ENCODE data around the gene KLHL36. TPM values are rescaled to one million over a fixed set of nuclear protein-coding genes. Genes with fewer than 3 reads are reported as not detected.
A peak's percentile ranks its signal among the peaks of the same experiment; 100 is the strongest.

Gene KLHL36
- total and polyA plus RNA-seq, 7 donors, result 14.4 to 45.9 (median 40.0) TPM

- Histone ChIP-seq H3K36me3 (no peaks in the 10 kb centered on the region), H3K4me3 (no peak overlapping the region), H3K4me1 (peaks cover 0 to 6% (median 0%) of the 10 kb centered on the region in 4 donors), H3K9me3 (no peaks in the 10 kb centered on the region), H3K27ac (no peak overlapping the region), H3K27me3 (no peaks in the 10 kb centered on the region)
- WGBS, 2 donors, result 90 to 94% methylated on average over 9 of the region's 9 CpGs
- DNase-seq, result no peak
- intact Hi-C loops (cut with DNase I), result no loop called here
- TF ChIP-seq POLR2AphosphoS5 (IDR thresholded peaks at IDR 0.05), result no peak
- TF ChIP-seq EP300 (IDR thresholded peaks at IDR 0.05), result no peak
- no peak for TF ChIP-seq POLR2A (IDR thresholded peaks at IDR 0.05)
- no peak for TF ChIP-seq CTCF (IDR thresholded peaks at IDR 0.05)
These were observed 27.1 kb downstream of the KLHL36 start for GRCh38 chr16:84675423-84675822.

- no peak for DNase-seq
- Histone ChIP-seq H3K9me3 (no peaks in the 10 kb centered on the region), H3K4me1 (peaks cover 0 to 6% (median 0%) of the 10 kb centered on the region in 4 donors), H3K27me3 (no peaks in the 10 kb centered on the region), H3K27ac (no peak overlapping the region), H3K4me3 (no peak overlapping the region), H3K36me3 (no peaks in the 10 kb centered on the region)
- intact Hi-C loops (cut with DNase I), result no loop called here
- 93 to 95% methylated on average over 2 of the region's 2 CpGs for WGBS, 2 donors
- no peak for TF ChIP-seq EP300 (IDR thresholded peaks at IDR 0.05)
- no peak for TF ChIP-seq POLR2A (IDR thresholded peaks at IDR 0.05)
- TF ChIP-seq CTCF (IDR thresholded peaks at IDR 0.05), result no peak
- TF ChIP-seq POLR2AphosphoS5 (IDR thresholded peaks at IDR 0.05), result no peak
These were observed 27.6 kb downstream of the KLHL36 start for GRCh38 chr16:84675884-84676283.

GRCh38 chr16:84677017-84677803 lies 28.9 kb downstream of the KLHL36 start:
- H3K36me3 ChIP-seq, result no peaks in the 10 kb centered on the region
- DNase-seq, result peak; percentile 38
- no peaks in the 10 kb centered on the region for H3K9me3 ChIP-seq
- intact Hi-C loops (cut with DNase I), result no loop called here
- peaks cover 0 to 4% (median 0%) of the 10 kb centered on the region in 4 donors for H3K4me1 ChIP-seq
- 77 to 84% methylated on average over 14 of the region's 14 CpGs for WGBS, 2 donors
- H3K27ac ChIP-seq, result no peak overlapping the region
- no peaks in the 10 kb centered on the region for H3K27me3 ChIP-seq
- no peak overlapping the region for H3K4me3 ChIP-seq
- no peak for TF ChIP-seq CTCF (IDR thresholded peaks at IDR 0.05)
- TF ChIP-seq POLR2AphosphoS5 (IDR thresholded peaks at IDR 0.05), result no peak
- TF ChIP-seq POLR2A (IDR thresholded peaks at IDR 0.05), result no peak
- no peak for TF ChIP-seq EP300 (IDR thresholded peaks at IDR 0.05)

GRCh38 chr16:84677849-84678248 lies 29.5 kb downstream of the KLHL36 start:
- H3K27ac ChIP-seq, result no peak overlapping the region
- DNase-seq, result peak; percentile 53
- no peaks in the 10 kb centered on the region for H3K9me3 ChIP-seq
- intact Hi-C loops (cut with DNase I), result no loop called here
- H3K4me1 ChIP-seq, result no peaks in the 10 kb centered on the region
- no peak overlapping the region for H3K4me3 ChIP-seq
- TF ChIP-seq POLR2AphosphoS5 (IDR thresholded peaks at IDR 0.05), result no peak
- no peak for TF ChIP-seq EP300 (IDR thresholded peaks at IDR 0.05)
- TF ChIP-seq POLR2A (IDR thresholded peaks at IDR 0.05), result no peak
- TF ChIP-seq CTCF (IDR thresholded peaks at IDR 0.05), result no peak
- no peaks in the 10 kb centered on the region for H3K36me3 ChIP-seq
- no peaks in the 10 kb centered on the region for H3K27me3 ChIP-seq
- 76 to 77% methylated on average over 10 of the region's 10 CpGs for WGBS, 2 donors

Measured in sigmoid colon (tissue), 7 donors.